GM11168 (cell line): Measurements from ENCODE around the gene RTP2.

Source experiments
- in situ Hi-C: fragments of 300-500 bp; cut with MboI; formaldehyde crosslinking; loops from one replicate; pipeline ENCODE4 v1.12.0; 2022; ENCODE audit warnings: low sequenced_read_pairs; ENCODE audit not compliant: unreplicated experiment

Gene RTP2

GRCh38 chr3:187720337-187720670 lies 17.9 kb upstream of the RTP2 start:
- in situ Hi-C loops, result no loop called here

- in situ Hi-C loops, result no loop called here
Measured at GRCh38 chr3:187719628-187720336, 17.4 kb upstream of the RTP2 start.

- in situ Hi-C loops, result no loop called here
Measured at GRCh38 chr3:187718802-187719201, 16.4 kb upstream of the RTP2 start.

- in situ Hi-C loops, result no loop called here
Measured at GRCh38 chr3:187717572-187717971, 15.2 kb upstream of the RTP2 start.

DNA sequence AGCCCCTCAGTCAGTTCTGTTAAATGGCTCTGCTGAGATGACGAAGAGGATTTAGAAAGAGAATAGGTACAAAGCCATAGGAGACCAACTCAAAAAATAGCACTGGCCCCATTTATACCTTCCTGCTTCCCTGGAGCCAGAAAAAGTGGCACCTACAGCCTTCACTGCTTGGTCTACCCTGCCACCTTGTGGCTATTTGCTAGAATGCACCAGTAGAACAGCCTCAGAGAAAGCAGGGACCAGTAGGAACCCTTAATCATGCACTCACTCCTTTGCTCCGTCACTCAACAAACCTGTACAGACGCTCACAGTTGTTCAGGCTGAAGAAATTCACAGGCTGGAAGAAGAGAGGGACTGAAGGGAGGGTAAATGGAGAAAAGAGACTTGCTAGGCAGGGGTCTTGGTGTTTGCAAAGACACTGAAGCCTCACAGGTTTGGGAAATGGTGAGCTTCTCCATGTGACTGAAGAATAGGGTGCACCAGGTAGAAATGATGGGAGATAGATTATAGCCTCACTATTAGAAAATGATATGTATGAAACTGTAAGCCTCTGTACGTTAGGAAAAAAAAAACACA lies 12.1 kb upstream of the RTP2 start:
- in situ Hi-C loops, result no loop called here

GRCh38 chr3:187713504-187713903 lies 11.1 kb upstream of the RTP2 start:
- in situ Hi-C loops, result no loop called here

- in situ Hi-C loops, result no loop called here
Measured at GRCh38 chr3:187709155-187709554, 6.8 kb upstream of the RTP2 start.

- in situ Hi-C loops, result no loop called here
Measured at GRCh38 chr3:187708696-187709095, 6.3 kb upstream of the RTP2 start.

- in situ Hi-C loops, result no loop called here
Measured at GRCh38 chr3:187706971-187707370, 4.6 kb upstream of the RTP2 start.

- in situ Hi-C loops, result no loop called here
Measured at GRCh38 chr3:187705164-187705563, 2.8 kb upstream of the RTP2 start.

- in situ Hi-C loops, result no loop called here
Measured at GRCh38 chr3:187700249-187700648, 2.1 kb downstream of the RTP2 start.

GRCh38 chr3:187698499-187699399 lies 3.6 kb downstream of the RTP2 start:
- in situ Hi-C loops, result no loop called here

- in situ Hi-C loops, result no loop called here
Measured at GRCh38 chr3:187696021-187696420, 6.3 kb downstream of the RTP2 start.

GRCh38 chr3:187695449-187695848 lies 6.9 kb downstream of the RTP2 start:
- in situ Hi-C loops, result no loop called here

GRCh38 chr3:187694801-187695200 lies 7.6 kb downstream of the RTP2 start:
- in situ Hi-C loops, result no loop called here

DNA sequence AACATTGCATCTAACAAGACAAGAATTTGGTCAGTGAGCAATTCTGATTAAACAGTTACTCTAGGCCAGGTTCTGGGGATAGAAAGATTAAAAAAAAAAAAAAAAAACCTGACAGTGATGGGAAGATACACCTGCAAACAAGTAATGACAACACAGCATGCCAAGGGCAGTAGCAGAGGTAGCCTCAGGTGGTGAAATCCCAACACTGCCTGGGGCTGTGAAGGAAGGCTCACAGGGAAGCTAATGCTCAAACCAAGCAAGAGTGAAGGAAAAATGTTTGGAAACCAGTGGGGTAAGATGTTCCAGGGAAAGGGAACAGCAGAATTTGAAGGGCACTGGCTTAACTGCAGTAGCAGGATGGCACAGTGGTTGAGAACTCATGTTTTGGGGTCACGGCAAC lies 8.9 kb downstream of the RTP2 start:
- in situ Hi-C loops, result no loop called here

GRCh38 chr3:187689984-187690383 lies 12.4 kb downstream of the RTP2 start:
- in situ Hi-C loops, result loop anchor here (5.0 kb wide), 1 partner anchor 73 kb away; no protein-coding TSS in a partner anchor

DNA sequence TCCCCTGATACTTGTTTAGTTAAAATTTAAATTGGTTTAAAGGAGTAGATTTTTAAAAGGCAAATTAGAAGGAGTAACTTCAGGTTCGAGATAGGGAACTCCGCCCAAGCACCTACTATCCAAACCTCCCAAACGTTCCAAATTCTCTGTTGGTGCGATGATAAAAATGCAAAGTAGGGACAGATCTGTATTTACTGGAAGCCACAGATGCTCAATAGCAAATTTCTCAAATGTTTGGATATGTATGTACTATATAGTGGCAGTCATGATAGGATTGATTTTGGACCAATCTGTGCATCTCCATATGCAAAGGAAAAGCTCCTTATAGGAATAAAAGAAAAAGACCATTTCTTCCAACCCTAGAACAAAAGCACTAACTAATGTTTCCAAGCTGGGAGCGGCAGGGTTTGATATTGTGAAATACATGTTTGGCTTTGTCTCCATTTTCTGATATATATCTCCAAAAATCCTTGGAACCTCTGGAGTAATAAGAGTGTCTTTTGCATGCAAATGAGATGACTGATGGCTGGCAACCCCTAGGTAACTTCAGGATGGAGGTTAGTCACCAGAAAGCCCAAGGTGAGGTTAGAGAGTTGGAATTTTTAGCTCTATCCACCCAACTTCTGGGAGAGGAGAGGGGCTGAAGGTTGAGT lies 15.6 kb downstream of the RTP2 start:
- in situ Hi-C loops, result loop anchor here (5.0 kb wide), 1 partner anchor 69 kb away; no protein-coding TSS in a partner anchor

DNA sequence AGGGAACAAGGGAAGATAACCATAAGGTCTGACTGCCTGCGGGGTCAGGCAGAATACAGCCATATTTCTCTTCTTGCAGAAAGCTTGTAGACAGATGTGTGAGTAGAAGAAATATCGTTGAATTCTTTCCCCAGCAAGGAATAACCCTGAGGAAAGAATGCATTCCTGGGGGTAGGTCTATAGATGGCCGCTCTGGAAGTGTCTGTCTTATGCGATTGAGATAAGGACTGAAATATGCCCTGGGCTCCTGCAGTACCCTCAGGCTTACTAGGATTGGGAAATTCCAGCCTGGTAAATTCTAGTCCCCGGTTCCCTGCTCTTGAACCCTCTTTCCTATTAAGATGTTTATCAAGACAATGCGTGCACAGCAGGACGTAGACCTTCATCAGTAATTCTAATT lies 16.4 kb downstream of the RTP2 start:
- in situ Hi-C loops, result loop anchor here (5.0 kb wide), 1 partner anchor 69 kb away; no protein-coding TSS in a partner anchor

DNA sequence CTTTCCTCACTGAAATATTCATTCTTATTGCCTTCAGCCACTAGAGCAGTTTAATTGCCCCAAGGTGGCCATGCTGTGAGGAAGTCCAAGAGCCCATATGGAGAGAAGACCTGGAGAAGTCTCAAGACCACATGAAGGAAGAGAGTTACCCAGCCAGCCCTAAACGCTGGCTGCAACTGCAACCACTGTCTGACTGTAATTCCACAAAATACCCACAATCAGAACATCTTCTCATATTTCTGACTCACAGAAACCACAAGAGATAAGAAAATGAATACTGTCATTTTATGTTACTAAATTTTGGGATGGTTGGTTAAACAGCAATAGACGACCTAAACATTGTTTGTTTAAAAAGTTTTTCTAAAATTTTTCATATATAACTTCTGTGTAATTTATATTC lies 17.5 kb downstream of the RTP2 start:
- in situ Hi-C loops, result loop anchor here (5.0 kb wide), 1 partner anchor 68 kb away; no protein-coding TSS in a partner anchor

DNA sequence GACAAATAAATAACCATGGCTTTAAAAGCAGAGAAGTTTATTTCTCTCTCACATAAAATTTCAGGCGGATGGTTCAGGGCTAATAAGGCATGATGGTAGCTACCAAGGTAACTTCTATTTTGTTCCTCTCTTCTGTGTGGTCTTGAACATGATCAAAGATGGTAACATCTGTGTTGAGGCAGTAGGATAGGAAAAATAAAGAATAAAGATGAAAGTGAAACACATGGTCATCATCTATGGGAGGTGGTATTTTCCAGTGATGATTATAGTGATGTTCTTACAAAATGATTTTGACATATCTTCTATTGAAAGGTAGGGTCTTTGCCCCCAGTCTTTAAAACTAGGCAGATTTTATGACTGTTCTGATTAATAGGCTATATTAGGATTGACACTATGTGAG lies 17.9 kb downstream of the RTP2 start:
- in situ Hi-C loops, result no loop called here
